Esophagus (tissue), 2 donors: Measurements from ENCODE around the gene FNDC11. TPM values are rescaled to one million over a fixed set of nuclear protein-coding genes. Genes with fewer than 3 reads are reported as not detected.
A peak's percentile ranks its signal among the peaks of the same experiment; 100 is the strongest.

Source experiments
- H3K27ac ChIP-seq, 2 donors: one replicate each; pipeline ENCODE4 v1.5.1; 2013; ENCODE audit warnings: low read depth in 2 of 2, mild to moderate bottlenecking in 2 of 2, inconsistent platforms in 1 of 2, low read length in 1 of 2, moderate library complexity in 1 of 2
- H3K27me3 ChIP-seq, 2 donors: one replicate each; pipeline ENCODE4 v1.6.1; 2013; ENCODE audit warnings: low read length in 2 of 2, control low read depth in 1 of 2, mild to moderate bottlenecking in 1 of 2; ENCODE audit not compliant: insufficient read depth in 2 of 2, control insufficient read depth in 1 of 2
- H3K36me3 ChIP-seq, 2 donors: one replicate each; pipeline ENCODE4 v1.6.1; 2013; ENCODE audit warnings: low read length in 1 of 2; ENCODE audit not compliant: control insufficient read depth in 2 of 2, insufficient read depth in 2 of 2
- H3K4me1 ChIP-seq, 2 donors: one replicate each; pipeline ENCODE4 v1.6.1; 2013; ENCODE audit warnings: low read length in 1 of 2; ENCODE audit not compliant: control insufficient read depth in 2 of 2, insufficient read depth in 2 of 2
- H3K4me3 ChIP-seq, 2 donors: one replicate each; pipeline ENCODE4 v1.5.1; 2013; ENCODE audit warnings: low read length in 2 of 2, mild to moderate bottlenecking in 2 of 2, low read depth in 1 of 2, moderate library complexity in 1 of 2
- H3K9me3 ChIP-seq, 2 donors: one replicate each; pipeline ENCODE4 v1.6.1; 2013; ENCODE audit warnings: mild to moderate bottlenecking in 2 of 2, low read depth in 1 of 2, low read length in 1 of 2, moderate library complexity in 1 of 2; ENCODE audit not compliant: control insufficient read depth in 2 of 2, insufficient read depth in 1 of 2
- WGBS, 2 donors: extraction: QIAGEN DNeasy Blood & Tissue Kit; methylation state at CpG; one replicate each; pipeline ENCODE4 v1.1.7; 2013; 5-methylcytosine and 5-hydroxymethylcytosine counted together
- polyA plus RNA-seq, 2 donors: library from polyadenylated mRNA; stranded (reverse); fragments of 200-250 nt; gene quantifications; one replicate each; pipeline ENCODE4 v1.2.3, GENCODE V29; 2013
- donor health status: healthy with polysubstance abuse.
- donor health status: Bipolar disorder and iron deficiency.

Gene FNDC11
- polyA plus RNA-seq, 2 donors = 0.07 to 0.26 TPM

DNA sequence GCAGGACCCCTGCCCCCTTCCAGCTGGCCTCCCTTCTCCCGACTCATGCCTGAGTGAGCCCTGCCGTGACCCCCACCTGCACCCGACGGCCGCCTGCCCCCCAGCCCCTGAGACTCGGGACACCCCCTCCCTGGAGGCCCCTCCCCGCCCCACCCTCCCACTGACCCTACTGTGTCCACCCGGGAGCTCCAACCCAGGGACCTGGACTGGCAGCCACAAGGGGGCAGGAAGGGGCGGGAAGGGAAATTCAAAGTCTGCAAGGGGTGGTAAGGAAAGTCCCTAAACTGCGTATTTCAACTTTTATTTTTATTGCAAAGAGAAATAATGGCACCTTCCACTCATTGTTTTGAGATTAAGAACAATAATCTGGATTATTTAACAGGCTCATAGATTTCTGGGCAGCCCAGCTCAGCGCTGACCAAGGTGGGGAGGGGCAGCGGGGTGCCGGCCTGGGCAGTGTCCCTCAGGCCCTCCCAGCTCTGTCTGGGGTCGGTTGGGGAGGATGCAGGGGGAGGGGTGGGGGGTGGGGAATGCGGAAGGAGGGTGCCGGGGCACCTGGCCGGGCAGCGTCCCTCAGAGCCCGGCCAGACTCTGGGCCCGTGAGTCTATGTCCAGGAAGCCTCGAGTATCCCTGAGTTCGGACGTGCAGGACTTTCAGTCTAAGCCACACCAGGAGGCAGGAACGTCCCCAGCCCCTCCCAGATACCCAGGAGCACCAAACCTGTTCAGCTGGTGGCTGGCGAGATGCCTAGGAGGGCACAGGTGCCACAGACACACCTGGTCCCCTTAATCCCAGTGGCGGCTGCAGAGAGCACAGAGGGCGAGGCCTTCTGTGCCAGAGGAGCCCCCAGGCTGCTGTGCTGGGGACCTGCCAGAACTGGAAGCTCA lies 15.5 kb upstream of the FNDC11 start:
- Histone ChIP-seq H3K9me3 (no peaks in the 10 kb centered on the region), H3K4me3 (no peak overlapping the region), H3K27me3 (no peaks in the 10 kb centered on the region), H3K36me3 (no peaks in the 10 kb centered on the region), H3K27ac (peak overlapping the region; percentile 94 to 97), H3K4me1 (peaks cover 0 to 42% of the 10 kb centered on the region in 2 donors)
- 27 to 35% methylated on average over 26 to 27 of the region's 27 CpGs for WGBS, 2 donors

GRCh38 chr20:63539092-63539430 lies 14.9 kb upstream of the FNDC11 start:
- Histone ChIP-seq H3K27ac (peak overlapping the region in 1 of 2 donors; percentile 97), H3K27me3 (no peaks in the 10 kb centered on the region), H3K36me3 (no peaks in the 10 kb centered on the region), H3K4me3 (no peak overlapping the region), H3K4me1 (peaks cover 0 to 37% of the 10 kb centered on the region in 2 donors), H3K9me3 (no peaks in the 10 kb centered on the region)
- 52 to 57% methylated on average over 12 of the region's 12 CpGs for WGBS, 2 donors

DNA sequence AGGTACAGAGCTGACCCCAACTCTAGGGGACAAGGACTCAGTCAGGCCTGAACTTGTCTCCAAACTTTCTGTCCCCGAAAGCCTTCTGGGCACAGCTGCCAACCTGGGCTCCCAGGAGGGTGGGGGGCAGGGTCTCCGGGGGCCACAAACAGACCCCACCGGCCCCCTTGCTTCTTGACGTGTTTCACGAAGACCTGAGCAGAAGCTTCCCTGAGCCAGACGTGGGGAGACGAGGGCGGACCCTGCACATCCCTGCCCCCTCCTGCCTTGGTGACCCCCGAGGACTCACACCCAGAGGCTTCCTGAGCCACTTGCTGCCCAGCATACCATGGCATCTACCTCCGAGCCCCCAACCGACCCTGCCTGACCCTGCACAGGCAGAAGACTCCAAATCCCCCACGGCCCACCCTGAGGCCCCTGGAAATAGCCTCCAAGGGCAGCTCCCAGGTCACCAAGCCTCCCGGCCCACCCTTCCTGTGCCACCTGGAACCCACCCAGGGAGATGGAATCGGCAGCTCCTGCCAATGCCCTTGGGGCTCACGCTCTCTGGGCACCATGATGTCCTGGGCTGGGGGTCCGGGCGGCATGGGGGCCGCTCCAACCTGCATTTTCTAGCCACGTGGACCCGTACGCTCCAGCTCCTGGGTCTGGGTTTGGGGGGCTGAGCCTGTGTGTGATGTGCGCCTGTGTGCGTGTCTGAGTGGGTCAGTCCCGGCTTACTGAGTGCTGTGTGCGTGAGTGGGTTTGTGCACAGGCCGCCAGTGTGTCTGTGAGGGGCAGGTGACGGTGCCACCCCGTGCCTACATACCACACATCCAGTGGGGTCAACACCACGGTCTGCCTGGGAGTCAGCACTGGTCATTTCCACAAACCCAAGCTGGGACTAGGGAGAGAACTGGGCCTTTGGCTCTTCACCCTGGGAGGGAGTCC lies 14.3 kb upstream of the FNDC11 start:
- H3K27ac ChIP-seq = peak overlapping the region in 1 of 2 donors; percentile 3

GRCh38 chr20:63540417-63541186 lies 13.4 kb upstream of the FNDC11 start:
- Histone ChIP-seq H3K27me3 (no peaks in the 10 kb centered on the region), H3K36me3 (no peaks in the 10 kb centered on the region), H3K27ac (no peak overlapping the region), H3K4me1 (peaks cover 0 to 31% of the 10 kb centered on the region in 2 donors), H3K9me3 (peaks cover 0 to 5% of the 10 kb centered on the region in 2 donors), H3K4me3 (no peak overlapping the region)
- 56 to 64% methylated on average over 46 to 49 of the region's 49 CpGs for WGBS, 2 donors

More for the DNA sequence above, 14.3 kb upstream of the FNDC11 start:
- whole genome bisulfite sequencing, 2 donors = 71 to 82% methylated on average over 29 of the region's 29 CpGs
- peaks cover 0 to 5% of the 10 kb centered on the region in 2 donors for H3K9me3 ChIP-seq
- no peak overlapping the region for H3K4me3 ChIP-seq
- no peaks in the 10 kb centered on the region for H3K27me3 ChIP-seq
- H3K4me1 ChIP-seq = peaks cover 0 to 31% of the 10 kb centered on the region in 2 donors
- no peaks in the 10 kb centered on the region for H3K36me3 ChIP-seq

- Histone ChIP-seq H3K27me3 (no peaks in the 10 kb centered on the region), H3K9me3 (peaks cover 0 to 5% of the 10 kb centered on the region in 2 donors), H3K36me3 (no peaks in the 10 kb centered on the region), H3K4me1 (peaks cover 0 to 31% of the 10 kb centered on the region in 2 donors), H3K27ac (no peak overlapping the region), H3K4me3 (no peak overlapping the region)
- WGBS, 2 donors = 88 to 89% methylated on average over 25 to 28 of the region's 28 CpGs
Measured at GRCh38 chr20:63541371-63541770, 12.6 kb upstream of the FNDC11 start.

DNA sequence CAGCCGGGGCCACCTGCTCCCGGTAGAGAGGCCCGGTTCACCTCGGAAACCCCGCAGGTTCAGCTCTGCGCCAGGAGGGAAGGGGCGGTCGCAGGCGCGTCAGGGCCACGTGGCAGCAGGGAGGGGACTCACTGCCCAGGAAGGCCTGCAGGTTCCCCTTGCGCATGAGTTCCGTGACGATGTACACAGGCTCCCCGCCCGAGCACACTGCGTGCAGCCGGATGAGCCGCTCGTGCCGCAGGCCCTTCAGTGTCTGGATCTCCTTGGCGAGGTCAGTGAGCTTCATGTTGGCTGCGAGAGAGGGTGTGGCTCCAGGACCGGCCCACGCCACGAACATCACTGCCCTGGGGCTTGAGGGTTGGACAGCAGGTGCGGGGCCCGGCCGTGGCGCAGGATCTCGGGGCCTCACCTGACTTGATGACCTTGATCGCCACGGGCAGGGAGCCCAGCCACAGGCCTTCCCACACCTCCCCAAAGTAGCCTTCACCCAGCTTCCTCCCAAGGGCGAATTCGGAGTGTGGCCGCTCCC lies 11.9 kb upstream of the FNDC11 start:
- H3K27ac ChIP-seq = peak overlapping the region in 1 of 2 donors; percentile 44
- H3K9me3 ChIP-seq = peaks cover 0 to 5% of the 10 kb centered on the region in 2 donors
- no peaks in the 10 kb centered on the region for H3K36me3 ChIP-seq
- no peak overlapping the region for H3K4me3 ChIP-seq
- WGBS, 2 donors = 54 to 62% methylated on average over 30 to 36 of the region's 36 CpGs
- H3K27me3 ChIP-seq = peaks cover 0 to 2% of the 10 kb centered on the region in 2 donors
- H3K4me1 ChIP-seq = peaks cover 0 to 29% of the 10 kb centered on the region in 2 donors

- no peak overlapping the region for H3K4me3 ChIP-seq
- peak overlapping the region in 1 of 2 donors; percentile 44 for H3K27ac ChIP-seq
- WGBS, 2 donors = 61 to 82% methylated on average over 9 to 10 of the region's 10 CpGs
- peaks cover 0 to 7% of the 10 kb centered on the region in 2 donors for H3K27me3 ChIP-seq
- H3K4me1 ChIP-seq = peaks cover 0 to 29% of the 10 kb centered on the region in 2 donors
- H3K9me3 ChIP-seq = peaks cover 0 to 5% of the 10 kb centered on the region in 2 donors
- H3K36me3 ChIP-seq = no peaks in the 10 kb centered on the region
Measured at GRCh38 chr20:63542696-63543095, 11.3 kb upstream of the FNDC11 start.

GRCh38 chr20:63543131-63543530 lies 10.8 kb upstream of the FNDC11 start:
- Histone ChIP-seq H3K9me3 (peaks cover 0 to 5% of the 10 kb centered on the region in 2 donors), H3K4me1 (peaks cover 0 to 29% of the 10 kb centered on the region in 2 donors), H3K36me3 (no peaks in the 10 kb centered on the region), H3K4me3 (no peak overlapping the region), H3K27me3 (peaks cover 0 to 8% of the 10 kb centered on the region in 2 donors), H3K27ac (no peak overlapping the region)
- WGBS, 2 donors = 60 to 76% methylated on average over 10 of the region's 10 CpGs
